Measurements from ENCODE around the gene IL26. TPM values are rescaled to one million over a fixed set of nuclear protein-coding genes. Genes with fewer than 3 reads are reported as not detected.

The IL26 gene
- total and polyA plus RNA-seq, 2 of the 4 experiments (the other 2 are of a cell fraction): not detected

GRCh38 chr12:68154779-68155178 is 70.8 kb downstream of the IL26 start:
- no peaks in the 10 kb centered on the region for H4K20me1 ChIP-seq (ENCODE audit: insufficient read depth, low read length)
- no peak overlapping the region for H3K56ac ChIP-seq (ENCODE audit: extremely low read depth, insufficient read depth, low read length)
- no peaks in the 10 kb centered on the region for H3K36me3 ChIP-seq (ENCODE audit: control insufficient read depth, insufficient read depth, low read length)
- no peaks in the 10 kb centered on the region for H3K4me1 ChIP-seq (ENCODE audit: control insufficient read depth, insufficient read depth, low read length)
- ChIA-PET CTCF (interaction anchor here (0.8 kb wide), 1 partner anchor 14 kb away, joined by 3 read pairs; no protein-coding TSS in a partner anchor), POLR2A (ENCODE audit: unreplicated experiment) (no interaction called here)
- TF ChIP-seq MAFK (IDR thresholded peaks at IDR 0.05; ENCODE audit: low read depth, low read length) (no peak), BHLHE40 (IDR thresholded peaks at IDR 0.05; ENCODE audit: low read depth, low read length) (no peak), CHD1 (IDR thresholded peaks at IDR 0.05; ENCODE audit: low read depth, low read length) (no peak), RCOR1 (IDR thresholded peaks at IDR 0.05; ENCODE audit: insufficient replicate concordance, low read length) (no peak), MXI1 (IDR thresholded peaks at IDR 0.05; ENCODE audit: borderline replicate concordance, low read depth, low read length) (no peak)
- no CpG with 5 or more reads among the region's 1 CpG for WGBS, 2 experiments (ENCODE audit: extremely low coverage in 2 of 2, insufficient read length in 1 of 2)
- H3K9me3 ChIP-seq (ENCODE audit: control insufficient read depth, insufficient read depth, low read length): no peaks in the 10 kb centered on the region
- H3K18ac ChIP-seq (ENCODE audit: low read depth, low read length): no peak overlapping the region
- H2AK5ac ChIP-seq (ENCODE audit: low read depth, low read length): no peak overlapping the region
- no peak overlapping the region for H2AK9ac ChIP-seq (replicated peaks; ENCODE audit: low read depth, low read length, poor library complexity)
- no peak overlapping the region for H3K23ac ChIP-seq (ENCODE audit: low read depth, low read length)
- no peak overlapping the region for H4K5ac ChIP-seq (ENCODE audit: low read depth, low read length)
- H3K14ac ChIP-seq (replicated peaks; ENCODE audit: low read depth, low read length): no peak overlapping the region
- H3K27ac ChIP-seq (ENCODE audit: insufficient read depth, low read length): no peak overlapping the region
- no peak overlapping the region for H2BK15ac ChIP-seq (ENCODE audit: low read depth, low read length)
- no peak overlapping the region for H3K9ac ChIP-seq (ENCODE audit: low read depth, low read length)
- H3K4ac ChIP-seq (ENCODE audit: low read depth, low read length): no peak overlapping the region
- no peak overlapping the region for H3K4me3 ChIP-seq (ENCODE audit: insufficient read depth, low read depth, low read length)
- dilution Hi-C loops (cut with HindIII; ENCODE audit: low sequenced_read_pairs, unreplicated experiment) (no loop called here), in situ Hi-C loops (cut with MboI; ENCODE audit: low sequenced_read_pairs) (no loop called here), intact Hi-C loops (cut with micrococcal nuclease) (no loop called here)
- H2AFZ ChIP-seq (replicated peaks; ENCODE audit: low read length, poor library complexity): no peak overlapping the region
- ATAC-seq (ENCODE audit: low read depth): no peak
- H2BK5ac ChIP-seq (ENCODE audit: low read depth, low read length, poor library complexity, severe bottlenecking): no peak overlapping the region
- no peak overlapping the region for H3K4me2 ChIP-seq (ENCODE audit: low read depth, low read length)
- DNase-seq: no peak
- H2BK20ac ChIP-seq (ENCODE audit: low read depth, low read length): no peak overlapping the region
- H3K9me1 ChIP-seq (ENCODE audit: insufficient read depth, low read length): no peaks in the 10 kb centered on the region
- H2BK120ac ChIP-seq (ENCODE audit: low read depth, low read length): no peak overlapping the region
- H4K8ac ChIP-seq (ENCODE audit: low read depth in 2 of 2, low read length in 2 of 2): no peak overlapping the region
- BruUV-seq (replicated peaks): no TSS peak
- H3K79me1 ChIP-seq (ENCODE audit: low read depth in 1 of 2, low read length in 2 of 2): no peaks in the 10 kb centered on the region
- no peak overlapping the region for H4K91ac ChIP-seq (ENCODE audit: insufficient read depth, low read depth, low read length)
- no peaks in the 10 kb centered on the region; the same call in 1 of the 2 replicates for H3K27me3 ChIP-seq (ENCODE audit: control insufficient read depth, insufficient read depth, low read length)

Other genes with a start within 250 kb of the IL26 start
- gene IFNG-AS1, start 236.4 kb downstream of the IL26 start, total RNA-seq (2012; rRNA removed): not detected in 2 replicates
- not detected in 2 replicates for gene IFNG-AS1, start 236.4 kb downstream of the IL26 start, polyA plus RNA-seq (2012; rRNA removed)
- not detected in 2 replicates for gene IFNG, start 66.1 kb downstream of the IL26 start, total RNA-seq (2012; rRNA removed)
- gene IFNG, start 66.1 kb downstream of the IL26 start, polyA plus RNA-seq (2012; rRNA removed): not detected in 2 replicates
- gene IL22, start 27.8 kb upstream of the IL26 start, total RNA-seq (2012; rRNA removed): not detected in 2 replicates
- not detected in 2 replicates for gene IL22, start 27.8 kb upstream of the IL26 start, polyA plus RNA-seq (2012; rRNA removed)
- 5.6 and 7.8 TPM in 2 replicates for gene MDM1, start 106.6 kb upstream of the IL26 start, total RNA-seq (2012; rRNA removed)
- gene MDM1, start 106.6 kb upstream of the IL26 start, polyA plus RNA-seq (2012; rRNA removed): 4.8 and 5.7 TPM in 2 replicates